DOHH2 (cell line): ENCODE results near the gene COL27A1.

Experiments used
- EZH2phosphoT487 ChIP-seq: fragments of 200-600 bp; sonication (generic); IDR thresholded peaks from 2 replicates; pipeline ENCODE4 v1.6.1; 2017; ENCODE audit warnings: borderline replicate concordance, mild to moderate bottlenecking, antibody characterized with exemption, low read length, moderate library complexity, mixed read lengths
- TF ChIP-seq, protein P1 (sequence below): fragments of 200-600 bp; sonication (generic); IDR thresholded peaks from one replicate; pipeline ENCODE4 v1.5.1; 2014; ENCODE audit warnings: antibody characterized with exemption, mild to moderate bottlenecking, low read depth, low read length; ENCODE audit not compliant: poor library complexity, severe bottlenecking

DNA sequence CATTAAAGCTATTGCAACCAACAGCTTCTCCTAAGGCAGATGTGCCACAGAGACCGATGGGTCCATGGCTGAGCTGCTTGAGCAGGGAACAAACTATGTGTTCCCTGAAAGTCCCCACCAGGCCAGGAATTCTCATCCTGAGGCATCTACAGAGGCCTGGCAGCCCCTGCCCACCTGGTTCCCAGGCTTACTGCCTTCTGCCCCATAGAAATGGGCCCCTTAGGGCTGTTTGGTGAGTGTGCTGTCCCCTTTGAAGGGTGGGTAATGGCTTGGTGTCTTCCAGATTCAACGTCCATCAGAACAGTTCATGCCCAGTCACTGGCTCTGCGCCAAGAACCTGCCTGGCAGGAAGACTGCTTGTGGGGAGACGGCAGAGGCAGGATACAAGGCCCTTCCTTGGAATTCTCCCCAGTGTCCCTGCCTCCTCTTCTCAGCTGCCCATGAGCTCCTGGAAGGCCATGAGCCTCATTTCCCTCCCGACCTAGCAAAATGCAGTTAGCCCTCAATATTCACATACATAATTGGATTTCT, 3.8 kb upstream of the COL27A1 start:
- TF ChIP-seq, protein P1, sequence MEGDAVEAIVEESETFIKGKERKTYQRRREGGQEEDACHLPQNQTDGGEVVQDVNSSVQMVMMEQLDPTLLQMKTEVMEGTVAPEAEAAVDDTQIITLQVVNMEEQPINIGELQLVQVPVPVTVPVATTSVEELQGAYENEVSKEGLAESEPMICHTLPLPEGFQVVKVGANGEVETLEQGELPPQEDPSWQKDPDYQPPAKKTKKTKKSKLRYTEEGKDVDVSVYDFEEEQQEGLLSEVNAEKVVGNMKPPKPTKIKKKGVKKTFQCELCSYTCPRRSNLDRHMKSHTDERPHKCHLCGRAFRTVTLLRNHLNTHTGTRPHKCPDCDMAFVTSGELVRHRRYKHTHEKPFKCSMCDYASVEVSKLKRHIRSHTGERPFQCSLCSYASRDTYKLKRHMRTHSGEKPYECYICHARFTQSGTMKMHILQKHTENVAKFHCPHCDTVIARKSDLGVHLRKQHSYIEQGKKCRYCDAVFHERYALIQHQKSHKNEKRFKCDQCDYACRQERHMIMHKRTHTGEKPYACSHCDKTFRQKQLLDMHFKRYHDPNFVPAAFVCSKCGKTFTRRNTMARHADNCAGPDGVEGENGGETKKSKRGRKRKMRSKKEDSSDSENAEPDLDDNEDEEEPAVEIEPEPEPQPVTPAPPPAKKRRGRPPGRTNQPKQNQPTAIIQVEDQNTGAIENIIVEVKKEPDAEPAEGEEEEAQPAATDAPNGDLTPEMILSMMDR: no peak
- no peak for TF ChIP-seq EZH2phosphoT487
